Stimulated activated CD4-positive, alpha-beta T cell treated with anti-CD3 and anti-CD28 coated beads, Interleukin-12 subunit alpha, Interleukin-12 subunit beta, amount 100 ng/mL, for 48 hours (primary cell): ENCODE results near the gene CYBB.
"Not testable (repeated sequence)": the region's sequence is repeated elsewhere in the genome, so short reads cannot be mapped to it uniquely, and the experiment has no call there.

Source experiments
- DNase-seq, 3 donors: peaks; one replicate each; pipeline ENCODE4 v3.0.0-alpha.2; 2020; ENCODE audit warnings: low read depth in 2 of 3, low spot score in 1 of 3

CYBB gene

GRCh38 chrX:37779857-37780256 lies at the start of gene CYBB:
Gene CYBB (plus strand): TSS chrX:37780059. CDS start chrX:37780078, 19 bp downstream.
- DNase-seq = no peak

GRCh38 chrX:37745354-37745753 lies 34.5 kb upstream of the CYBB start:
- peak; percentile 51 to 74 (median 55) for DNase-seq

- no peak for DNase-seq
Measured at GRCh38 chrX:37745835-37746217, 34.0 kb upstream of the CYBB start.

- peak in 1 of 3 donors; percentile 22 for DNase-seq
Measured at GRCh38 chrX:37746218-37746941, 33.5 kb upstream of the CYBB start.

DNA sequence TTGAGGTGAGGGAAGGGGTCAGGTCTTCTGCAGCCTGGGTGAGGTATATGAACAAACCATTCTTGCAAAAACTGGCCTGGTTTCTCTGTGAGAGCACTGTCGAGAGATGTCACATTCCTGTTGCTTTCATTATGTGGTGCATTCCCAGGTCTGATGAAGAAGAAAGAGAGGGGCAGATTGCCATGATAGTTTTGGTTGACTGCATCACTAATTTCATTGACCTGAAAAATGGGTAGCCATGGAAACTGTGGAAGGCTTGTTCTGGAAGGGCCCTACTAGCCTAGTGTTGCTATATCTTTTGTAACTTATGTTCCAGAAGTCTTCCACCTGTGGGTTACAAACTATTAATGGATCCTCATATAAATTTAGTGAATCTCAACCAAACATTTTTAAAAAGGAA lies 32.9 kb upstream of the CYBB start:
- no peak for DNase-seq

GRCh38 chrX:37752281-37752680 lies 27.6 kb upstream of the CYBB start:
- no peak for DNase-seq

GRCh38 chrX:37752936-37753335 lies 26.9 kb upstream of the CYBB start:
- DNase-seq = no peak

DNA sequence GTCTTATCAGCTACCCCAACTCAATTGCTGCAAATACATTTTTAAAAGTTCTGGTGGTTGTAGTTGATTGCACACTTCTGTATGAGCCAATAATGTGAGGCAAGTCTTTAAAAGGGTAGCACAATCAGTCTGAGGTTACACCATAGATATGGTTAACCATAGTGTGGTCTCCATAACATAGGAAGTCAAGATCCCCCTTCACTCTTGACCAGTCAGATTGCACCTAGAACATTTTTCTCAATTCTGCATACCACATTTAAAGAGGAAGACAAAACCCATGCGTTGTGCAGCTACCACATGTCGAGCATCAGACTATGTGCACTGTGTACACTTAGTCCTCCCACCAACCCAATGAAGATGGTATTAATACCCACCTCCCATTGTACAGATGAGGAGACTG lies 26.5 kb upstream of the CYBB start:
- DNase-seq = no peak

GRCh38 chrX:37754516-37754915 lies 25.3 kb upstream of the CYBB start:
- DNase-seq = no peak

GRCh38 chrX:37755025-37755424 lies 24.8 kb upstream of the CYBB start:
- peak in 1 of 3 donors; percentile 17 for DNase-seq

- no peak for DNase-seq
Measured at GRCh38 chrX:37757082-37757481, 22.8 kb upstream of the CYBB start.

- no peak for DNase-seq
Measured at GRCh38 chrX:37759351-37759750, 20.5 kb upstream of the CYBB start.

DNA sequence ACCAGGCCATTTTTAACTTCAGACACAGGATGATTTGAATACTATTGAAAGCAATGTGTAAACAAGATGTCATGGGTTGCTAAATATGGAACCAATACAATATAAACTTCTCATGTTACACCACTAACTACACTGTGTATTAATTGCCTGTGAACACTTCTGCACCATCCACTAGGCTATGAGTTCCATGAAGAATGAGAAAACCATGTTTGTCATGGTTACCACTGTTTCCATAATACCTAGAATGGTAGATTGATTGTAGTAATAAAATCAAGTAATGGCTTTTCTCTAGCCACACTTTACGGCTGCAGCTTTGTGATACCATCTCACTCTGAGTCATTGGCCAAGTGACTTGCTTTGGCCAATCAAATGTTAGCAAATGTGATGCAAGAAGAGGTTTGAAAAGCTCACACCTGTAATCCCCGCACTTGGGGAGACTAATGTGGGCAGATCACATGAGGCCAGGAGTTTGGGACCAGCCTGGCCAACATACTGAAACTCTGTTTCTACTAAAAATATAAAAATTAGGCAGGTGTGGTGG lies 19.9 kb upstream of the CYBB start:
- DNase-seq = no peak

DNA sequence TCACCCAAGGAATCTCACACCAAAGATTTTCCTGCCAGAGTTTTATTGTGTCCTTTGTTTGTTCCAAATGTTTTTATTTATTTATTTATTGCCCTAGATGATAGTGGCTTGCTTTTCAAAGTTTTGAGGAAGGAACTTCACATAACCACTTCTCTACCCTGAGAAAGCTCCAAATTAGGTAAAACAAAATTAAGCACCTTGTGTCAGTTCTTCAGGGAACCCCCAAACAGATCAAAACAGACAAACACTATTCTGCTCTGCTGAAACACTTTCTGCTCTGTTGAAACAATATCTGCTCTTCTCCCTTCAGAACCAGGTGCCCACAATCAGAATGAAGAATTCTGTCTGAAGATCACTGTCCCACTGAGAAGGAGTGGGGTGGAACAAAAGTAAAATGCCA lies 16.5 kb upstream of the CYBB start:
- no peak for DNase-seq

GRCh38 chrX:37765507-37765906 lies 14.4 kb upstream of the CYBB start:
- no peak for DNase-seq

DNA sequence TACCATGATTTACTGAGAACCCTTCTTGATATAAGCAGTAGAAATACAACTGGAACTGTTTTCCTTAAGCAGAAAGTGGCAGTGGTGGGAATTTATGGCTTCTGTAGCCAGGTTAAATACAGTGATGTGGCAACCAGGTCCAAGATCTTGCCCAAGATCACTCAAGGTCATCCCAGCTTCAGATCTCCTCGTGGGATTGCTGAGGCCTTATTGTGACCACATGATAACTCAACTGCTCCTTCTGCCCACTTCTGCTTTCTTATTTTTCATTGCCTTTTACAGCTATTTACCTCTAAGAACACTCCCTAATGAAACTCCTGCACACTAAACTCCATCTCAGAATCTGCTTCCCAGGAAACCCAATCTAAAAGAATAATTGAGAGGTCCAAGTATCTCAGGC lies 12.4 kb upstream of the CYBB start:
- no peak for DNase-seq

GRCh38 chrX:37768866-37769265 lies 11.0 kb upstream of the CYBB start:
- DNase-seq = not testable (repeated sequence)

DNA sequence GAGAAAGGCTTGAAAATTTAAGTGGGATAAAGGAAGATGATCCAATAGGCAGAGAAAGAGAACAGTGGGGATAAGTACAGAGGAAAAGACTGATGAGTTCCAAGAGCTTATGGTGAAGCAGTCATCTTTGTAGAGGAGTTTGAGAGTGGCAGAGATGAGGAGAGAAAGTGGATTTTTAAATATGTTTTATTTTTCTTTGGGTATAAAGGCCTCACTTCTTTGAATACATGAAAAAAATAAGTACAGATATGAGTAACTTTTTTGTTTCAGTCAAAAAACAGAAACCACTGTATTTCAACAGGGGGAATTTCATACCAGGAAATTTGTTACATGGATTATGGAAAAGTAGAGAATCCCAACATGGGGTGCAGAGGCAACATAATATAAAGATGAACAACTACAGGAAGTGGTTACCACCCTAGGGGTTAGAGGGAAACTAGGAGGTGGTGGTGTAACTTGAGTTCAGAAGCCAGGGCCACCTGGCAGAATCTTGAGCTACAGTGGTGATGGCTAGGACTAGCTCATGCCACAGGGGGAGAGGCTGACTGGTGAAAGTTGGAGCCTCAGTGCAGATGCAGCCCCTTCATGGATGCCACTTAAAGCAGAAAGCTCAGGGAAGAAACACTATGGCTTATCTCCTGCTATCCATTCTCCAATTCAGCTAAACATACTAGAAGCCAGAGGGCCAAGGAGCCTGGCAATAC lies 3.4 kb upstream of the CYBB start:
- DNase-seq = no peak

DNA sequence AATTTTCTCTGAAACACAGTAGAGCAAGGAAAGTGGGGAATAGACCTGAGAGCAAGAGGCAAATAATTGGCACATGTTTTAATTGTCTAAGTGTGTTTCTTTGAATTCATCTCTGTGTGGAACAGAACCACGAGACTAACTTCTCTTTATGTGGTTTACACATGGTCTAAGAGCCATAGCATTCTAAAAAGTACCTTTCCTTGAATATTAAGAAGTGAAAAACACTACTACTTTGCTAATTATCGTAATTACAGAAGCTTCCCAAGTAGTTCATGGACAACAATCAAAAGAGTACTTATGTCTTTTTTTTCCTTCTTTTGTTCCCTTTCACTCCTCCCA lies 2.9 kb upstream of the CYBB start:
- DNase-seq = no peak

DNA sequence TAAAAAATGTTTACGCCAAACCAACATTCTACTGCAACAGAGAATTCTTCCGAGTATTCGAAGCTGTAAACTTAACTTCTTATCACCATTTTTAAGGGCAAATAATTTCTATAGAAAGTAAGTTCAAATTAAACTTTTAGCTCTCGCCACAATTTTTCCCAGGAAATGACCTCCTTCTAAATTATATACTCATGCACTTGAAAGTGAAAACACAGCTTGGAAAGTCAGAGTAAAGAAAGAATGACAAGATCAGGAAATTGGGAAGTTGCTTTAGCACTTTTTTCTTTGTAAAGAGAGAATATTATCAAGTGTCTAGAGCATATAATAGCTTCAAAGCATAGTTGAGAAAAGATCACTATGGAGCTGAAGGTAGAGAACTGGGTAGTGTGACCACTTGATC lies 1.2 kb downstream of the CYBB start:
- DNase-seq = no peak

GRCh38 chrX:37781814-37782213 lies 2.0 kb downstream of the CYBB start:
- no peak for DNase-seq

DNA sequence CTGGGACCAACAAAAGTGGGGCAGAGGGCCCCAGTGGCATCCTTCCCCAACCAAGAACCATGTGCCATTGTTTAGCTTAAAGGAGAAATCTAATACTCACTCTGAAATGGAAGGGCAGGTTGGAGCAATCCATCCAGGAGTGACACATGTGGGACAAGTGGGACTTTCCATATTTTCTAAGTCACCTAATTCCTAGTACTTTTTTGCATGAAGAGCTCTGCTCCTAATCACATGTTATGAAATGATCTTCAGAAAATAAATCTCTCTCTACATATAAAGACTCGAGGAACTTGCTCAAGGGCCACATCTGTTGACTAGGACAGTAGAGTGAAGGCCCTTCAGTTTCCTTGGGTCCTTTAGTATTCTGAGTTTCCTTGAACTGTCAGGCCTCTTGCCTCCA lies 2.5 kb downstream of the CYBB start:
- DNase-seq = no peak

- DNase-seq = no peak
Measured at GRCh38 chrX:37783305-37783704, 3.4 kb downstream of the CYBB start.
